Thoracic aorta (tissue), 2 donors: Measurements from ENCODE around the gene TARDBP. TPM values are rescaled to one million over a fixed set of nuclear protein-coding genes. Genes with fewer than 3 reads are reported as not detected.
"Not testable (repeated sequence)": the region's sequence is repeated elsewhere in the genome, so short reads cannot be mapped to it uniquely, and the experiment has no call there.

Experiments
- ATAC-seq: fragments of 150-250 bp; one replicate; pipeline ENCODE4 v1.8.0; 2017; ENCODE audit warnings: low read depth; ENCODE audit not compliant: insufficient number of reproducible peaks, low FRiP score
- DNase-seq: peaks from one replicate; pipeline ENCODE4 v3.0.0-alpha.2; 2020; ENCODE audit warnings: low spot score
- H3K27ac ChIP-seq, 2 donors: fragments of 200-600 bp; sonication (generic); 1 replicate in 1 of 2; 2 replicates in 1 of 2; pipeline ENCODE4 v1.5.1; 2016; ENCODE audit warnings: mild to moderate bottlenecking in 2 of 2, moderate library complexity in 2 of 2
- H3K27me3 ChIP-seq: fragments of 200-600 bp; sonication (generic); replicated peaks from 2 replicates; pipeline ENCODE4 v1.6.0; 2016; ENCODE audit warnings: mild to moderate bottlenecking; ENCODE audit not compliant: insufficient read depth
- H3K36me3 ChIP-seq: fragments of 200-600 bp; sonication (generic); one replicate; pipeline ENCODE4 v1.5.1; 2016
- H3K4me1 ChIP-seq, 2 donors: fragments of 200-600 bp; sonication (generic); 1 replicate in 1 of 2; 2 replicates in 1 of 2; pipeline versions ENCODE4 v1.5.1 to v1.6.0; 2016; ENCODE audit warnings: low read depth in 2 of 2, mild to moderate bottlenecking in 1 of 2; ENCODE audit not compliant: control insufficient read depth in 1 of 2
- H3K4me3 ChIP-seq: fragments of 200-600 bp; sonication (generic); 2 replicates; pipeline ENCODE4 v1.5.1; 2016; ENCODE audit warnings: mild to moderate bottlenecking
- H3K9me3 ChIP-seq: fragments of 200-600 bp; sonication (generic); 2 replicates; pipeline ENCODE4 v1.5.1; 2016
- CTCF ChIP-seq: fragments of 200-600 bp; sonication (generic); IDR thresholded peaks from one replicate; pipeline ENCODE4 v1.5.1; 2019; ENCODE audit warnings: antibody characterized with exemption
- total RNA-seq, 2 donors: library from RNA; depleted of rRNA; stranded (reverse); fragments of >200 nt; gene quantifications; one replicate each; pipeline versions ENCODE4 v1.1.0 to v1.2.3, GENCODE V29; 2016

TARDBP gene
- total RNA-seq, 2 donors from 2014 or later, result 57.3 to 229 TPM

- H3K27me3 ChIP-seq, result no peaks in the 10 kb centered on the region
- no peak for TF ChIP-seq CTCF
- H3K9me3 ChIP-seq, result no peaks in the 10 kb centered on the region
- ATAC-seq (no peak), DNase-seq (no peak)
- H3K27ac ChIP-seq, result no peak overlapping the region
- H3K4me3 ChIP-seq, result no peak overlapping the region
- H3K36me3 ChIP-seq, result peaks cover 89% of the 10 kb centered on the region
- no peaks in the 10 kb centered on the region for H3K4me1 ChIP-seq
These were observed 59.9 kb downstream of the TARDBP start for GRCh38 chr1:11072216-11072917.

- not testable (repeated sequence) for ATAC-seq, H3K27ac ChIP-seq, H3K4me3 ChIP-seq, DNase-seq, H3K4me1 ChIP-seq, H3K9me3 ChIP-seq, H3K27me3 ChIP-seq
- peaks cover 86% of the 10 kb centered on the region for H3K36me3 ChIP-seq
These were observed 60.9 kb downstream of the TARDBP start for GRCh38 chr1:11073398-11073797.

Other genes starting within 250 kb of the TARDBP start
- gene CASZ1, start 216.0 kb upstream of the TARDBP start, total RNA-seq, result 10 to 100 TPM; 20.6 to 27.9 TPM
- not detected for gene MASP2, start 34.6 kb downstream of the TARDBP start, total RNA-seq
- 10 to 100 TPM; 50.8 to 57.4 TPM for gene SRM, start 47.4 kb downstream of the TARDBP start, total RNA-seq
- gene EXOSC10, start 87.2 kb downstream of the TARDBP start, total RNA-seq, result 10 to 100 TPM; 78.5 to 78.9 TPM
- 10 to 100 TPM; 19.4 to 37.0 TPM for gene ANGPTL7, start 176.7 kb downstream of the TARDBP start, total RNA-seq
- 10 to 100 TPM; 37.5 to 48.7 TPM for gene MTOR, start 249.9 kb downstream of the TARDBP start, total RNA-seq